Nephron (organoid): ENCODE data around the gene POMC.

ENCODE experiments used
- H3K27ac Mint-ChIP-seq, 3 experiments: 2 replicates each; pipeline ENCODE4 v1.8.0; 2020; ENCODE audit warnings: mixed read lengths in 3 of 3, mild to moderate bottlenecking in 2 of 3, moderate library complexity in 1 of 3
- H3K27me3 Mint-ChIP-seq: 2 replicates; pipeline ENCODE4 v1.8.0; 2021; ENCODE audit warnings: low read depth, mild to moderate bottlenecking, moderate library complexity, mixed read lengths
- H3K36me3 Mint-ChIP-seq: 2 replicates; pipeline ENCODE4 v1.8.0; 2020; ENCODE audit warnings: low read depth, mixed read lengths
- H3K4me1 Mint-ChIP-seq: 2 replicates; pipeline ENCODE4 v1.8.0; 2020; ENCODE audit warnings: mixed read lengths
- H3K4me3 Mint-ChIP-seq, 3 experiments: 2 replicates each; pipeline ENCODE4 v1.8.0; 2020; ENCODE audit warnings: mild to moderate bottlenecking in 3 of 3, mixed read lengths in 3 of 3, moderate library complexity in 2 of 3
- H3K9me3 Mint-ChIP-seq: 2 replicates; pipeline ENCODE4 v1.8.0; 2020; ENCODE audit warnings: mixed read lengths
- TF ChIP-seq, protein P1 (sequence below), 3 experiments: fragments of 200-600 bp; sonication (generic); IDR thresholded peaks; one replicate each; pipeline ENCODE4 v1.5.0; 2021; ENCODE audit warnings: antibody characterized with exemption in 3 of 3; ENCODE audit not compliant: unreplicated experiment in 3 of 3

The POMC gene

DNA sequence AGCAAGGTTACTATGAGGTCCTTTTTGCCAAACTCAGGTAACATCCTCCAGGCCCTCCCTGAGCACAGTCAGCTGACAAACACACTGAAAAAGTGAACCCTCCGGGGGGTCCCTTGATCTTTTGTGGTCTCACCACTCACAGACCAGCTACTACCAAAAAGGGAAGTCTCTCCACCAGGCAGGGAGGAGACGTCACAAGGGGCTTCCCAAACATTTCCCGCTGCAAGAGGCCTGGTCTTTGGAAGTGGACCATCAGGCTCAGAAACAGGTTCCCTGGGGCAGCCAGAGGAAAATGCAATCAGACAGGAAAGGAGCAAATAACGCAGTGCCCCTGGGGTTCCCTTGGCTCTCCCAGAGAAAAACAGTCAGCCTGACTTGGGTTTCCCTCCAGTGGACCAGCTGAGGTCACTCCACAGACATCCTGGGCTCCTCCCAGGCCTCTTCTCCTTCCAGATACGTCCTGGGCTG, 38.7 kb upstream of the POMC start:
- H3K36me3 Mint-ChIP-seq, result no peaks in the 10 kb centered on the region
- H3K4me3 Mint-ChIP-seq, result no peak overlapping the region
- H3K9me3 Mint-ChIP-seq, result no peaks in the 10 kb centered on the region
- no peak overlapping the region for H3K27ac Mint-ChIP-seq
- peaks cover 12% of the 10 kb centered on the region for H3K27me3 Mint-ChIP-seq
- TF ChIP-seq, protein P1, sequence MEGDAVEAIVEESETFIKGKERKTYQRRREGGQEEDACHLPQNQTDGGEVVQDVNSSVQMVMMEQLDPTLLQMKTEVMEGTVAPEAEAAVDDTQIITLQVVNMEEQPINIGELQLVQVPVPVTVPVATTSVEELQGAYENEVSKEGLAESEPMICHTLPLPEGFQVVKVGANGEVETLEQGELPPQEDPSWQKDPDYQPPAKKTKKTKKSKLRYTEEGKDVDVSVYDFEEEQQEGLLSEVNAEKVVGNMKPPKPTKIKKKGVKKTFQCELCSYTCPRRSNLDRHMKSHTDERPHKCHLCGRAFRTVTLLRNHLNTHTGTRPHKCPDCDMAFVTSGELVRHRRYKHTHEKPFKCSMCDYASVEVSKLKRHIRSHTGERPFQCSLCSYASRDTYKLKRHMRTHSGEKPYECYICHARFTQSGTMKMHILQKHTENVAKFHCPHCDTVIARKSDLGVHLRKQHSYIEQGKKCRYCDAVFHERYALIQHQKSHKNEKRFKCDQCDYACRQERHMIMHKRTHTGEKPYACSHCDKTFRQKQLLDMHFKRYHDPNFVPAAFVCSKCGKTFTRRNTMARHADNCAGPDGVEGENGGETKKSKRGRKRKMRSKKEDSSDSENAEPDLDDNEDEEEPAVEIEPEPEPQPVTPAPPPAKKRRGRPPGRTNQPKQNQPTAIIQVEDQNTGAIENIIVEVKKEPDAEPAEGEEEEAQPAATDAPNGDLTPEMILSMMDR (IDR thresholded peaks at IDR 0.05; ENCODE audit: unreplicated experiment in 3 of 3), result no peak
- peaks cover 11% of the 10 kb centered on the region for H3K4me1 Mint-ChIP-seq

DNA sequence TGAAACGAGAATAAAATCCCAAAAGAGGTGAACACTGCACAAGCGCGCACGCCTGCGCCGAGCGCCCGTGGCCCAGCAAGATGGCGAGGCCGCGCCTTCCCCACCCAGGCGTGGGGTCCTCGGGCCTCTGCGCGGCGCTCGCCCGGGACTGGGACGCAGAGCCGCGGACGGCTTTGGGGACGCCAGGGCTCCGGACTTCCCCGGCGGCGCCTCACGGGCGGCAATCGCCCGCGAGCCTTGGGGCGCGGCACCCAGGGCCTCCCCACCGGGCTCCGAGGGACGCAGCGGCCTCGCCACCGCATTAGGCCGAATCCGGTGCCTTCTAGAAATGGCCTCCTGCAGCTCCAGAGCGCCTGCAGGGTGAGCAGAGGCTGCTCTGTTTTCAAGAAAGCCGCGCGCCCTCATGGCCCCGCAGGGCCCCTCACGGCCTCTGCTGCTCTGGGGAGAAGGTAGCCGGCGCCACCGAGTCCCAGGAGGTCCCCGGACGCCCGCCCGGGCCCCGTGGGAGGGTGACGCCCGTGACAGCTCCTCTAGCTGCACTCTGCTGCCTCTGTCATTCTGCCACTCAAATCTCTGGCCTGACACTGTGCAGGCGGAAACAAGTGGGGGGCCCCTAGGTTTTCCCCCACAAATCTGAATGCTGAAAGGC, 35.9 kb upstream of the POMC start:
- Mint-ChIP-seq H3K36me3 (no peaks in the 10 kb centered on the region), H3K9me3 (no peaks in the 10 kb centered on the region), H3K4me3 (no peak overlapping the region), H3K4me1 (peaks cover 2% of the 10 kb centered on the region), H3K27me3 (peaks cover 28% of the 10 kb centered on the region), H3K27ac (no peak overlapping the region)
- TF ChIP-seq, protein P1 (IDR thresholded peaks at IDR 0.05; ENCODE audit: unreplicated experiment in 3 of 3), result no peak

DNA sequence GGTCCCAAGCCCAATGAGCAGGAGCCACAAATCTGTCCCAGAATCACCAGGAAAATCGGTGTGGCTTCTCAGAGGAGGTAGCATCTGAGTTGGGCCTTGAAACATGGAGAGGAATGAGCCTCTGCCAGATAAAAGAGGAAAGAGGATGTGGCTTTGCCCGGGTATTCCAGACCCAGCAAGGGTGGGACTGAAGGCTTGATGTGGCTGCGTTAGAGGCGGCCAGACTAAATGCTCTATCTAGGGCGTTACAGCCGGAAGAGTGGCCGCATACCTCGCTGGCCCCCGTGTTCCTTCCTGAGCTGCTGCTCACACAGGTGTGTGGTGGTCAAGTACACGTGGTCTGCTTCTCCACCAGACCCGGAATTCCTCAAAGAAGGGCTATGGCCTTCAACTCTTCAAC, 33.9 kb upstream of the POMC start:
- Mint-ChIP-seq H3K9me3 (no peaks in the 10 kb centered on the region), H3K27ac (no peak overlapping the region), H3K36me3 (no peaks in the 10 kb centered on the region), H3K27me3 (peaks cover 28% of the 10 kb centered on the region), H3K4me1 (peaks cover 15% of the 10 kb centered on the region), H3K4me3 (no peak overlapping the region)
- TF ChIP-seq, protein P1 (IDR thresholded peaks at IDR 0.05; ENCODE audit: unreplicated experiment in 3 of 3), result no peak

DNA sequence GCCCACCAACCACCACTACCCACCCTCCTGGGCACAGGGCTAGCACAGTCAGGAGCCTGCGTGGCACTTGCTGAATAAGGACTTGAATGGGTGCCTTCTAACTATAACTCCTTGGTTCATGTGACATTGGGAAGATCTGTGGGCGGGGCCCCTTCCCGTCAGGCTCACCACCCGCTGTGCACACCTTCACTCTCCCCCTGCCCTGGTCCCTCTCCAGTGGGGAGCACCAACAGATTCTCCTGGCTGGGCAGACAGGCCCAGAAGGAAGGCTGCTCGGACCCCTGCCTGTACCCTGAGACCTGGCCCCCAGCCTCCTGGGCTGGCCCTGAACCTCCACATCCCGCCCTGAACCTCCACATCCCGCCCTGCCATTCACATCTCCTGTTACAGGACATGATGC, 33.4 kb upstream of the POMC start:
- TF ChIP-seq, protein P1 (IDR thresholded peaks at IDR 0.05; ENCODE audit: unreplicated experiment in 3 of 3), result no peak
- no peak overlapping the region for H3K27ac Mint-ChIP-seq
- peaks cover 15% of the 10 kb centered on the region for H3K4me1 Mint-ChIP-seq
- no peaks in the 10 kb centered on the region for H3K9me3 Mint-ChIP-seq
- no peaks in the 10 kb centered on the region for H3K36me3 Mint-ChIP-seq
- peaks cover 29% of the 10 kb centered on the region for H3K27me3 Mint-ChIP-seq
- no peak overlapping the region for H3K4me3 Mint-ChIP-seq

DNA sequence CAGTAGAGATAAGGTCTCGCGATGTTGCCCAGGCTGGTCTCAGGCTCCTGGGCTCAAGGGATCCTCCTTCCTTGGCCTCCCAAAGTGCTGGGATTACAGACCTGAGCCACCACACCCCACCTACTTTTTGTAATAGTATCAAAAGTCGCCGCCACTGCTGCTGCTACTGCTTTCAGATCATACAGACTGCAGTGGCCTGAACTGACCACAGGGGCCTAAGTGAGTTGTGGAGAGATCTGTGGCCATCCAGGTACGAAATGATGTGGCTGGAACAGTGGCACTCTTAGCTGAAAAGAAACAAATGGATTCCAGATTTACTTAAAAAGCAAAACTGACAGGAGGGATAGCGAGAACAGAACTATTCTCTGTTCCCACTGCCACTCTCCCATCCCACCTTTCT, 32.9 kb upstream of the POMC start:
- peaks cover 32% of the 10 kb centered on the region for H3K27me3 Mint-ChIP-seq
- no peak overlapping the region for H3K4me3 Mint-ChIP-seq
- TF ChIP-seq, protein P1 (IDR thresholded peaks at IDR 0.05; ENCODE audit: unreplicated experiment in 3 of 3), result peak; percentile 14 to 26 (median 20)

DNA sequence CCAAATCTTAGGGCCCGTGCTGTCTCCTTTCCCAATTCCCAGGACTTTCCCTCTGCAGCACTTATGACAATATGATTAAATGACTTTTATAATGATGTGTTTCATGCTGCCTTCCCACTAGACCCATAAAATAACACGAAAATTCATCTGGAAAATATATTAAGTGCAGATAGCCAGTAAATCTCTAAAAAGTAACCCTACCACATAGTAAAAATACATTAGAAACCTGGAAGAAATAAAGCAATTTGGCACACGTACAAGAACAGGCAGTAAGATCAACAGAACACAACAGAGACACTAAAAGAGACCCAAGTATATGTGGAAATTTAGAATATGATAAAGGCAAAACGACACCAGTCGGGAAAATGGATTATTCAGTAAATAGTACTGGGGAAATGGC, 30.2 kb upstream of the POMC start:
- peak overlapping the region in 1 of 3 experiments; percentile 29 for H3K27ac Mint-ChIP-seq
- H3K9me3 Mint-ChIP-seq, result no peaks in the 10 kb centered on the region
- H3K27me3 Mint-ChIP-seq, result peaks cover 48% of the 10 kb centered on the region
- no peak overlapping the region for H3K4me3 Mint-ChIP-seq
- peaks cover 26% of the 10 kb centered on the region for H3K4me1 Mint-ChIP-seq
- TF ChIP-seq, protein P1 (IDR thresholded peaks at IDR 0.05; ENCODE audit: unreplicated experiment in 3 of 3), result no peak
- H3K36me3 Mint-ChIP-seq, result no peaks in the 10 kb centered on the region

More for the DNA sequence above, 32.9 kb upstream of the POMC start:
- H3K9me3 Mint-ChIP-seq, result no peaks in the 10 kb centered on the region
- no peaks in the 10 kb centered on the region for H3K36me3 Mint-ChIP-seq
- H3K4me1 Mint-ChIP-seq, result peaks cover 20% of the 10 kb centered on the region
- H3K27ac Mint-ChIP-seq, result no peak overlapping the region
